CD1c-positive myeloid dendritic cell (primary cell): ENCODE results near the gene RPL4.
A peak's percentile ranks its signal among the peaks of the same experiment; 100 is the strongest.

ENCODE experiments used
- DNase-seq: peaks from one replicate; pipeline ENCODE4 v3.0.0-alpha.2; 2016; ENCODE audit errors: extremely low spot score

Gene RPL4

GRCh38 chr15:66456211-66456610, 48.4 kb downstream of the RPL4 start:
- no peak for DNase-seq

GRCh38 chr15:66454143-66454542, 50.5 kb downstream of the RPL4 start:
- DNase-seq = peak; percentile 75

- DNase-seq = peak; percentile 40
Observed at GRCh38 chr15:66452971-66453580, 51.6 kb downstream of the RPL4 start.

DNA sequence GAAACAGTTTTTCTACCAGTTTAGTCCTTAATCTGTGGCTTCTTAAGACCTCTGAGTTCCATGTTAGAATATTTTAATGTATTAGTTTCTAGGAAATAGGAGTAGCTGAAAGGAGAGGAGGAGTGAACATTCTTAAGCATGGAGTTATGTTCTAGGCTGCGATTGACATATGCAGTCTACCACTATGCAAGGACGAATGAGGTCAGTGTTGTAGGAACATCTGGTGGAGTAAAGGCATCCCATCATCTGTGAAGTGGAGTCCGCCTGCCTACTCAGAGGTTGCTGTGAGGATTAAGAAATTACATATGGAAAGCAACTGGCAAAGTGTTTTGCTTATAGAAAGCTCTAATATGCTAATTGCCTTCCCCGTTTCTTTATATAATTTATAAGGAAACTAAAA, 52.2 kb downstream of the RPL4 start:
- DNase-seq = no peak
